GM12865 (cell line): ENCODE data around the gene KBTBD8.

Experiments used
- DNase-seq: peaks from one replicate; pipeline ENCODE4 v3.0.0; 2010; ENCODE audit warnings: low read depth
- H3K4me3 ChIP-seq: 2 replicates; pipeline ENCODE4 v1.5.1; 2011; ENCODE audit warnings: mild to moderate bottlenecking, low read depth, low read length, control low read depth
- TF ChIP-seq, protein P1 (sequence below): IDR thresholded peaks from 2 replicates; pipeline ENCODE4 v1.5.1; 2011; ENCODE audit warnings: low read length, control low read depth, low read depth, inconsistent platforms; ENCODE audit not compliant: insufficient read depth; ENCODE audit errors: missing control alignments

Gene KBTBD8

DNA sequence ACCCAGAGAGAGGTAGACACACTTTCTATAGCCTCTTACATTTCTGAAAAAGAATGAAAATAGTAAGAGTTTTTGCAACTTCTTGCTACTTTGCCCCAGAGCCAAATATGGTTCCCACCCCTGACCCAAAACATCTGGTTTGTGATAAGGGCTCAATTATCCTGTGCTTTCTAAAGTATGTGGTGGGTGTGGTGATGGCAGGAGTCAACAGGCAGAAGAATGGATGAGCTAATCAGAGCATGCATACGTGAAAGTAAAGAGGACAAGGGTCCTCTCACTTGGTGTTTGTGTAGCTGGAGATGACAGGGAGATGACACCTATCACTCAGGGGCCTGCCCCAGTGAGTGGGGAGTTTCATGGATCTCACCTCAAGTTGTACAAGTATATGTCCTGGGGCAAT is 19.1 kb downstream of the KBTBD8 start:
- no peak overlapping the region for H3K4me3 ChIP-seq
- peak; percentile 24 for DNase-seq
- TF ChIP-seq, protein P1, sequence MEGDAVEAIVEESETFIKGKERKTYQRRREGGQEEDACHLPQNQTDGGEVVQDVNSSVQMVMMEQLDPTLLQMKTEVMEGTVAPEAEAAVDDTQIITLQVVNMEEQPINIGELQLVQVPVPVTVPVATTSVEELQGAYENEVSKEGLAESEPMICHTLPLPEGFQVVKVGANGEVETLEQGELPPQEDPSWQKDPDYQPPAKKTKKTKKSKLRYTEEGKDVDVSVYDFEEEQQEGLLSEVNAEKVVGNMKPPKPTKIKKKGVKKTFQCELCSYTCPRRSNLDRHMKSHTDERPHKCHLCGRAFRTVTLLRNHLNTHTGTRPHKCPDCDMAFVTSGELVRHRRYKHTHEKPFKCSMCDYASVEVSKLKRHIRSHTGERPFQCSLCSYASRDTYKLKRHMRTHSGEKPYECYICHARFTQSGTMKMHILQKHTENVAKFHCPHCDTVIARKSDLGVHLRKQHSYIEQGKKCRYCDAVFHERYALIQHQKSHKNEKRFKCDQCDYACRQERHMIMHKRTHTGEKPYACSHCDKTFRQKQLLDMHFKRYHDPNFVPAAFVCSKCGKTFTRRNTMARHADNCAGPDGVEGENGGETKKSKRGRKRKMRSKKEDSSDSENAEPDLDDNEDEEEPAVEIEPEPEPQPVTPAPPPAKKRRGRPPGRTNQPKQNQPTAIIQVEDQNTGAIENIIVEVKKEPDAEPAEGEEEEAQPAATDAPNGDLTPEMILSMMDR: no peak

DNA sequence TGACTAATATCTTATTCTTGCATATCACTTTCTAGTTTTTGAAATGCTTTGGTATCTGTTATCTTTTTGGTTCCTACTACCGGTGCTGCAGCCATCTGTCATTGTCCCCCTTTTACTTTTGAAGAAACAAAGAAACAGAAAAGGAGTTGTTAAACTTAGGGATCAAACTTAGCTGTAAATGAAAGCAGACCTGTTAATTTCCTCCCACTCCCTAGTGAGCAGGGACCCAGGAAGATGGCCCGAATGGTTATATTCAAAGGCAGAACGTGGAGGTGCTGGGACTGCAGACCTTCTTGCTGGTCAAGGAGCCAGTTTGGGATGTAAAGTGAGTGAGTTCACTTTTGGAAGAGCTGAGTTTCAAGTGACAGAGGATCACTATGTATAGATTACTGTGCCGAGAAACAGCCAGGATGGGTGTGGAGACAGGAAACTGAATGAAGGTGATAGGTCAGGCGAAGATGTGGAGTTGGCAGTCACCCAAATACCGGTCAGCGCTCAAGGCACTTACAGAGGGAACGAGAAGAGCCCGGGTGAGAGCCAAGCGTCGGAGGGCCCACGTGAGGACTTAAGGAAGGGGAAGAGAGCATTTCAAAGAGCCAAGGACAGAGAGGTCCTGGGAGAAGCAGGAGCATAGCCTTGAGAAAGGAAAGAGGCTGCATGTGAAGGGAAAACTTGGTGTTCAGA is 20.1 kb downstream of the KBTBD8 start:
- TF ChIP-seq, protein P1: no peak
- peak; percentile 79 for DNase-seq
- no peak overlapping the region for H3K4me3 ChIP-seq

DNA sequence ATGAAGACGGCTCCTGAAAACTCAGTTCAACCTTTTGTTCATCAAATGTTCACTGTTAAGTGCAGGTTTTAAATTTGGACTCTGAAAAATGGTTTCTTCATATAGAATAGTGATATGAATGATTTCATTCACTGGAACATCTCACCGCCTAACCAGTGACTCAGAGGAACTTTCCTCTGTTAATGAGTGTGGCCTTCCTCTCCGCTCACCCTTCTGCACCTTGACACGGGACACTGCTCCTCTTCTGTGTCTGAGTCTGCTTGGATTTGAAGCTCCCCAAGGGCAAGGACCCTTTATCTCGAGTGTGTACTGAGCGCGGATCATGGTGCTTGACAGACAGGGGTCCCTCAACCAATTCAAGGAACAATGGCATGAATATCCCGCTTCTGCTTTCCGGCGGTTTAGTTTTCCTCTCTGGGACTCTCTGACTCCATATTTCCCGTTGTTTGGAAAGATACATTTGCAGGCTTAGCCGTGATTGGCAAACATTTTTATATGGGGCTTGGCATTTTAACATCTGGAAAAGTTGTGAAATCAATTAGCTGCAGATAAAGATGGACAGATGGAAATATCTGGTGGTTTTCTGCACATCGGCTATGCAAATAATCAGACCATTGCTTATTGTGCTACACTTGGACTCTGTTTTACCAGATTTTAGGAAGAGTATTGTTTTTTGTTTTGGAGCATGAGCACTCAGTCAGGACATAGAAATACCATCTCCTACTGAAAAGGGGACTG is 20.9 kb downstream of the KBTBD8 start:
- TF ChIP-seq, protein P1: no peak
- no peak for DNase-seq
- no peak overlapping the region for H3K4me3 ChIP-seq

DNA sequence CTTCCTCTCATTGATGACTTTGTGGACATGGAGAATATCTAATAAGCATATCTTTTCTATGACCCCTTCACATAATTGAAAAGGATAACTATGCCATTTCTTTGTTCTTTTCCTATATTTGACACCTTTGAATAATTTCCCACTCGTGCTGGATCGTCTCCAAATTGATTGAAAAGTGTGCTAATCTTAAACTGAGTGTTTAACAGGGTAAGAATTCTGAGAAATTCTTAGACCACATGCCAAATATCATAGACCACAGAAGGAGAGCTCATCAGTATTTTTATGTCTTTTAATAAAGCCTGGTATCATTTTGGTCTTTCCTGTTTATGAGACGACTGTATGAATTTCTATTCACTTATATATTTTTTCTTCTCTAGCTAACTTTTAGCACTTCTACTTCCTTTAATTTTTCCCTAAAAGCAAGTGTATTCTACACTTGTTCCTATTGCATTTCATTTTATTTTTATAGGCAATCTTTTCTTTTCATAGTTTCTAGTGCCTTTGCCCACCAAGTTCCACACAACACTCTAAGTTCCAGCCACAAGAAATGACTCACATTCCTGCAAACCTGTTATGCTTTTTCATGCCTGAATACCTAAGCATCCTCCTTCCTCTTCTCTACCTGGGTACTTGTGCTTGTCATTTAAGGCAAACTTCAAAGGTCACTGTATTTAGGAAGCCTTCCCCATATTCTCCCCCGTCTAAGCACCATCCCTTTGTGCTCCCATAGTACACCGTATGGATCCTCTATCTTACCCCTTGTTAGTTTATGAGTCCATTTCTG is 30.1 kb downstream of the KBTBD8 start:
- no peak overlapping the region for H3K4me3 ChIP-seq
- TF ChIP-seq, protein P1: no peak
- no peak for DNase-seq

DNA sequence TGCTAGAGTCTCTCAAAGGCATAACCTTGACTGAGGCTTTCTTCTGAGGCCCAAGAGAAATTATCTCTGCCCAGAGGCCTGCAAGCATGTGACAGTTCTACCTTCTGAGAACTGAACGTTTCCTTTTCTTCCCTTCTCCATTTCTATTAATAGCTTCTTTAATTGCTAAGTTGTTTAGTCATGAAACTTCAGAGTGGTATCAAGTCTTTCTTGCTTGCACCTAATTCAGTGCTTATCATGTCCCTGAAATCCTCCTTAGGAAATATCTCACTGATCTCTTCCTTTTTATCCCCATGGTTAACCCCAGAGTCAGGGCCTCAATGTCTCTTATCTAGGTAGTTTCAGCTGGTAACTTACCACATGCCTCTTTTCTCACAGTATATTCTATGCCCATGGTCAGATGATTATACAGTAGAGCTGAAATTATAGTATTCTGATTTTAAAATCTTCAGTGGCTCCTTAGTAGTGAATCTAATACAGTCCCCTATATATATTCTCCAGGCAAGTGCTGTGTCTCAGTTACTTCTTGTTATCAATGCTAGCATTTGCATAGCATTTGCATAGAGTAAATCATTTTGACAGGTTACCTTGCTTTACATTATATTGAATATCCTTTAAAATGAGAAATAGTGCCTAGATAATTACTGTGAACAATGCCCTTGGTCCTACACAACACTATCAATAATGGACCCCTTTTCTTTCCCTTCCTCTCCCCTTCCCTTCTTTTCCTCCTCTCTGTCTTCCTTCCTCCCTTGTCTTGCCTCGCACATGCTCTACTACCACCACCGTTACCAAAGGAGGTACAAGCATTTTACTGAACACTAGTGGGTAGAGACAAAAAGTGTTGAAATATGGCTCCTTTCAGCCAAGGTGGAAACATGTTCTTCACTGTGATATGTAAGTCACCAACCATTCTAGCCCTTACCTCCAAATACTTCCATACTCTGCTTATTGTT is 33.0 kb downstream of the KBTBD8 start:
- TF ChIP-seq, protein P1: no peak
- H3K4me3 ChIP-seq: no peak overlapping the region
- DNase-seq: peak; percentile 61

DNA sequence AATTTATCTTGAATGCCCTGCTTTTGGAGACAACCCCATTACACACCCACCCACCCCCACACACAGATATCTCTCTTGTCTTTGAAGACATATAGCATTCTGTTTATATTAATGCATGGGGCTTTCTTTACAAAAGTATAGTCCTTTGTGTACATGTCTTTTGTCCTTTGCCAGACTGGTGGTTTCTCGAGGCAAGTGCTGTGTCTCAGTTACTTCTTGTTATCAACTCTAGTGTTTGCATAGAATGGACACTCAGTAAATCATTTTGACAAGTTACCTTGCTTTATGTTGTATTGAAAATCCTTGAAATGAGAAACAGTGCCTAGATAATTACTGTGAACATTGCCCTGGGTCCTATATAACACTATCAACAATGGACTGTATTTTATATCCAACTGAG is 33.9 kb downstream of the KBTBD8 start:
- TF ChIP-seq, protein P1: no peak
- DNase-seq: no peak
- no peak overlapping the region for H3K4me3 ChIP-seq
